B cell (primary cell): ENCODE data around the gene SMURF1.
"Not testable (repeated sequence)": the region's sequence is repeated elsewhere in the genome, so short reads cannot be mapped to it uniquely, and the experiment has no call there.

Source experiments
- EZH2 ChIP-seq: IDR thresholded peaks from 2 replicates; pipeline ENCODE4 v1.6.1; 2012; ENCODE audit warnings: borderline replicate concordance, low read depth, mild to moderate bottlenecking, moderate library complexity, low read length; ENCODE audit not compliant: insufficient read depth, poor library complexity, severe bottlenecking
- TF ChIP-seq, protein P1 (sequence below): fragments of 200-600 bp; IDR thresholded peaks from one replicate; pipeline ENCODE4 v1.8.0; 2022; ENCODE audit warnings: antibody characterized with exemption, mild to moderate bottlenecking

DNA sequence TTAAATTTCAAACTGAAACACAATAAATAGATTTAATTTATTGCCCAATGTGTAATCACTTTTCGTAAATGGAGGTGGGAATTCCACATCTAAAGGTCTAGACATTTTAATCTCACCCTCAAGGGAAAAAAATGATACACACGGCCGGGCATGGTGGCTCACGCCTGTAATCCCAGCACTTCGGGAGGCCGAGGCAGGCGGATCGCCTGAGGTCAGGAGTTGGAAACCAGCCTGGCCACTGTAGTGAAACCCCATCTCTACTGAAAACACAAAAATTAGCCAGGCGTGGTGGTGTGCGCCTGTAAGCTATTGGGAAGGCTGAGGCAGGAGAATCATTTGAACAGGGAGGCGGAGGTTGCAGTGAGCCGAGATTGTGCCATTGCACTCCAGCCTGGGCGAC lies 42.4 kb downstream of the SMURF1 start:
- TF ChIP-seq, protein P1, sequence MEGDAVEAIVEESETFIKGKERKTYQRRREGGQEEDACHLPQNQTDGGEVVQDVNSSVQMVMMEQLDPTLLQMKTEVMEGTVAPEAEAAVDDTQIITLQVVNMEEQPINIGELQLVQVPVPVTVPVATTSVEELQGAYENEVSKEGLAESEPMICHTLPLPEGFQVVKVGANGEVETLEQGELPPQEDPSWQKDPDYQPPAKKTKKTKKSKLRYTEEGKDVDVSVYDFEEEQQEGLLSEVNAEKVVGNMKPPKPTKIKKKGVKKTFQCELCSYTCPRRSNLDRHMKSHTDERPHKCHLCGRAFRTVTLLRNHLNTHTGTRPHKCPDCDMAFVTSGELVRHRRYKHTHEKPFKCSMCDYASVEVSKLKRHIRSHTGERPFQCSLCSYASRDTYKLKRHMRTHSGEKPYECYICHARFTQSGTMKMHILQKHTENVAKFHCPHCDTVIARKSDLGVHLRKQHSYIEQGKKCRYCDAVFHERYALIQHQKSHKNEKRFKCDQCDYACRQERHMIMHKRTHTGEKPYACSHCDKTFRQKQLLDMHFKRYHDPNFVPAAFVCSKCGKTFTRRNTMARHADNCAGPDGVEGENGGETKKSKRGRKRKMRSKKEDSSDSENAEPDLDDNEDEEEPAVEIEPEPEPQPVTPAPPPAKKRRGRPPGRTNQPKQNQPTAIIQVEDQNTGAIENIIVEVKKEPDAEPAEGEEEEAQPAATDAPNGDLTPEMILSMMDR, result not testable (repeated sequence)
- TF ChIP-seq EZH2, result not testable (repeated sequence)
